ENCODE data around the gene SLC41A3.

SLC41A3 gene

DNA sequence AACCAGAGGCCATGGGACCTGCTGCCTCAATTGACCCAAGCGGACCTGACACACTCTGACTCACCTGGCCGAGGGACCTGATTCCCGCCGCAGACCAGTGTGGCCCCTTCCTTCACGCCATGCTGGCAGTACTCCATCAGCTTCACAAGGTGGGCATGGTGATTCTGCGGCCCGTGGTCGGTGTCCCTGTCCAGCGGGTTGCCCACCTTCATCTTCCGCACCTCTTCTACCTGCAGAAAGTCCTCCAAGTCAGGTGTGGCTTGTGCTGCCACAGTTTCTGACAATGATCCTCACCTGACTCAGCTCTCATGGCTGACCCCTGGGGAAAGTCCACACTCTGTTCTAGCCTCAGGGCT is 25.9 kb upstream of the SLC41A3 start:
- no peak overlapping the region for H3K27ac Mint-ChIP-seq
- H3K4me3 Mint-ChIP-seq: no peak overlapping the region
- no peaks in the 10 kb centered on the region for H3K9me3 Mint-ChIP-seq
- H3K4me1 Mint-ChIP-seq: no peaks in the 10 kb centered on the region
- TF ChIP-seq, protein P1, sequence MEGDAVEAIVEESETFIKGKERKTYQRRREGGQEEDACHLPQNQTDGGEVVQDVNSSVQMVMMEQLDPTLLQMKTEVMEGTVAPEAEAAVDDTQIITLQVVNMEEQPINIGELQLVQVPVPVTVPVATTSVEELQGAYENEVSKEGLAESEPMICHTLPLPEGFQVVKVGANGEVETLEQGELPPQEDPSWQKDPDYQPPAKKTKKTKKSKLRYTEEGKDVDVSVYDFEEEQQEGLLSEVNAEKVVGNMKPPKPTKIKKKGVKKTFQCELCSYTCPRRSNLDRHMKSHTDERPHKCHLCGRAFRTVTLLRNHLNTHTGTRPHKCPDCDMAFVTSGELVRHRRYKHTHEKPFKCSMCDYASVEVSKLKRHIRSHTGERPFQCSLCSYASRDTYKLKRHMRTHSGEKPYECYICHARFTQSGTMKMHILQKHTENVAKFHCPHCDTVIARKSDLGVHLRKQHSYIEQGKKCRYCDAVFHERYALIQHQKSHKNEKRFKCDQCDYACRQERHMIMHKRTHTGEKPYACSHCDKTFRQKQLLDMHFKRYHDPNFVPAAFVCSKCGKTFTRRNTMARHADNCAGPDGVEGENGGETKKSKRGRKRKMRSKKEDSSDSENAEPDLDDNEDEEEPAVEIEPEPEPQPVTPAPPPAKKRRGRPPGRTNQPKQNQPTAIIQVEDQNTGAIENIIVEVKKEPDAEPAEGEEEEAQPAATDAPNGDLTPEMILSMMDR (IDR thresholded peaks at IDR 0.05; ENCODE audit: unreplicated experiment in 3 of 3): no peak
- peaks cover 3% of the 10 kb centered on the region for H3K27me3 Mint-ChIP-seq (ENCODE audit: low read depth)
- no peaks in the 10 kb centered on the region for H3K36me3 Mint-ChIP-seq (ENCODE audit: low read depth)

DNA sequence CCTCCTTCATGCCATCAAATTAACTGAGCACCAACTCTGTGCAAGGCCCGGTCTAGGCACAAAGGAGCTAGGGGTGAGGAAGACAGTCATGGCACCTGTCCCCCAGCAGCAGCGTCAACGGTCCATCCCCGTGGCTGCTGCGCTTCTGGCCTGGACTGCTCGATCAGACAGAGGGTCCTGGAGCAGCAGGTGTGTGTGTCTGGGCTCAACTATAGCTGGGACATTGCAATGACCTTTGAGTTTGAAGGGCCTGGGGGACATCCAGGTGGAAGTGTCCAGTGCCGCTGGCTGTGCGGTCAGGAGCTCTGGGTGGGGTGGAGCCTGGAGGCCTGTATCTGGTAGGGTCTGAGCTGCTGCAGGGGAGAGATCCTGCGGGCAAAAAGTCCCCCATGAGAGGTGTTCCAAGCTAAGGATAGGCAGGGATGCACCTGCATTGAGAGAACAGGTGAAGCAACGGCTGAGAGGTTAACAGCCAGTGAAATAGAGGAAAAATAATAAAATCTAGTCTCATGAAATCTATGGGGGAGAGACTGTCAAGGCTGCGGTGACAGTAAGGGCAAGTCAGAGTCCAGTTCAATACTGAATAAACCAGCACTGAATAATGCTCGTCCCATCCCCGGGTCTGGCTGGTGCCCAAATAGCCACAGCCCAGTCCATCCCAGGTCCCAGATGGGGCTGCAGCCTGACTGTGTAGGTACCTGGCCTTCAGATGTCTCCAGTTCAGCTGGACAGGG is 25.4 kb upstream of the SLC41A3 start:
- TF ChIP-seq, protein P1 (IDR thresholded peaks at IDR 0.05; ENCODE audit: unreplicated experiment in 3 of 3): no peak
- Mint-ChIP-seq H3K4me3 (no peak overlapping the region), H3K27me3 (ENCODE audit: low read depth) (peaks cover 3% of the 10 kb centered on the region)

DNA sequence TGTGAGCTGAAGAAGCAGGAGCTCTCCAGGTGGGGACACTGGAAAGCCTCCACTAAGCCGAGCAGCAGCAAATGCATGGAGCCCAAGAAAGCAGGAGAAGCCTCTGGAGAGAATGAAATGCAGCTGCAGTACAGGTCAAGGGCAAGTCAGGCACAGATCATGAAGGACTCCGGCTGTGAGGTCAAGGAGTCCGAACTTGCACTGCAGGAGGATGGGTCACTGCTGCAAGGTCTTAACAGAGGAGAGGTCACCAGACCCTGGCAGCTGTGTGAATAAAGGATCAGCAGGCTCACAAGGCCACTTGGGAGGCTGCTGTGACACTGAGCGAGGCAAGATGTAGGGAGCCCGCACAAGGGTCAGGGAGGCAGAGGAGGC is 24.7 kb upstream of the SLC41A3 start:
- TF ChIP-seq, protein P1 (IDR thresholded peaks at IDR 0.05; ENCODE audit: unreplicated experiment in 3 of 3): no peak
- Mint-ChIP-seq H3K27me3 (ENCODE audit: low read depth) (peaks cover 3% of the 10 kb centered on the region), H3K36me3 (ENCODE audit: low read depth) (no peaks in the 10 kb centered on the region), H3K27ac (no peak overlapping the region), H3K9me3 (no peaks in the 10 kb centered on the region), H3K4me3 (no peak overlapping the region), H3K4me1 (no peaks in the 10 kb centered on the region)

More for the DNA sequence above, 25.4 kb upstream of the SLC41A3 start:
- Mint-ChIP-seq H3K4me1 (no peaks in the 10 kb centered on the region), H3K9me3 (no peaks in the 10 kb centered on the region), H3K27ac (no peak overlapping the region), H3K36me3 (ENCODE audit: low read depth) (no peaks in the 10 kb centered on the region)

DNA sequence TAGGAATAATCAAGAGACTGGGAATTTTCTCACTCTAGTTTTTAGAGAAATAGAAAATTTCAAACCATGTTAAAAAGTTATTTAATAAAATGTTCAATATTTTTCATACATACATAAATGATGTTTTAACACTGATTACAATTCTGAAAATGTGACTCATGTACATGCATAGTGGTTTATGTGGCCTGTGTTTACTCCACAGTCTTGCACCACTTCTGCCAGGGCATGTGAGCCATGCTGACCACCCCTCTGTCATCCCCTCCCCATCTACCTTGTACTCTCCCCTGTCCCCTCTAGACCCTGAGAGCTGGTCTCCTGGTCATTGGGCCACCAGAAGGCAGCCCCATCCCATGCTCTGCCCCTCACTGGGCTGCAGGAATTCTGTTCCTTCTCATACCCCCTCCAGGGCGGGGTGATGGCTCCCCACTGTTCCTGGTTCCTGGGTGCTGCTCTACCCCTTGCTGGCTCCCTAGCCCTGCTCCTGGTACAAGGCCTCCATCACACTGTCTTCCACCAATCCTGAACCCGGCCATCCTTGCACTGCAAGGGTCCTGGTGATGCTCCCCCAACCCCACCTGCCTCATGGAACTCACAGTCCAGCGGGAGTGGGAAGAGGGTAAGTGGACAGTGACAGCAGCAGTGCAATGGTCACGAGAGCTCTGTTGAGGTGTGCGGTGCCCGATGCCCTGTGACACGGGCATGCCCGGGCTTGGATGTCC is 24.2 kb upstream of the SLC41A3 start:
- Mint-ChIP-seq H3K4me3 (no peak overlapping the region), H3K4me1 (no peaks in the 10 kb centered on the region), H3K9me3 (no peaks in the 10 kb centered on the region), H3K27ac (no peak overlapping the region), H3K27me3 (ENCODE audit: low read depth) (peaks cover 3% of the 10 kb centered on the region), H3K36me3 (ENCODE audit: low read depth) (no peaks in the 10 kb centered on the region)
- TF ChIP-seq, protein P1 (IDR thresholded peaks at IDR 0.05; ENCODE audit: unreplicated experiment in 3 of 3): no peak

DNA sequence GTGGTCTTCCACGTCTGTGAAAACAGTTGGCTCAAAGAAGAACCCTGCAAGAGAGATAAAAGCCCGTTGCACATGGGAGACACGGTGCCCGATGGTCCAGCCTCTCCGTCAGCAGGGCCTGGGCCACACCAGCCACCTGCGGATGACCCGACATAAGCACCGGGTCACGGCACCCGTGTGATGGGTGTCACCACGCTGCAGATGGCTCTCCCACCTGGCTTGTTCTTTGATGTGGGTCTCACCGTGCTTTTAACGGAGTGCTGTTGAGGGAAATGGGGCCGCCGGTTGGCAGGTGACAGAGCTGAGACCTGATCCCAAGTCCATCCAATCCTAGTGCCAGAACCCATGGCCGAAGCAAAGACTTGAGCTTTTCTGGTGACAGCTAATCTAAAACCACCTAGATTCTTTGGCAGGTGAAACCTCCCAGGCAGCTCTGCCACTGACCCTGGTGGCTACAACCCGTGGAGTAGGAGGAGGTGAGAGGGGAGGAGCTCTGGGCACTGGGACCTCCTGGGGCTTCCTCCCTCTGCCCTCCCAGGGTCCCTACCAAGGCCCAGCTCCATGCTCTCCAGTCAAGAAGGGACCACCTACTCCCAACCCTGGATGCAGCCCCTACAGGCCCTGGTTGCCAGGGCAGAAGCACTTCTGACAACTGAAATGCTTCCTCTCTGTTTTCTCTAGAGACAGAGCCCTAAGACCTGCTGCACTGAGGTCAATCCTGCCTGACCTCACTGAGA is 23.4 kb upstream of the SLC41A3 start:
- no peak overlapping the region for H3K4me3 Mint-ChIP-seq
- H3K27ac Mint-ChIP-seq: no peak overlapping the region
- H3K36me3 Mint-ChIP-seq (ENCODE audit: low read depth): no peaks in the 10 kb centered on the region
- peaks cover 3% of the 10 kb centered on the region for H3K27me3 Mint-ChIP-seq (ENCODE audit: low read depth)
- H3K4me1 Mint-ChIP-seq: peaks cover 4% of the 10 kb centered on the region
- H3K9me3 Mint-ChIP-seq: no peaks in the 10 kb centered on the region
- TF ChIP-seq, protein P1 (IDR thresholded peaks at IDR 0.05; ENCODE audit: unreplicated experiment in 3 of 3): no peak

Data from nephron (organoid).